ENCODE data around the gene ZNF668.

ZNF668 gene

DNA sequence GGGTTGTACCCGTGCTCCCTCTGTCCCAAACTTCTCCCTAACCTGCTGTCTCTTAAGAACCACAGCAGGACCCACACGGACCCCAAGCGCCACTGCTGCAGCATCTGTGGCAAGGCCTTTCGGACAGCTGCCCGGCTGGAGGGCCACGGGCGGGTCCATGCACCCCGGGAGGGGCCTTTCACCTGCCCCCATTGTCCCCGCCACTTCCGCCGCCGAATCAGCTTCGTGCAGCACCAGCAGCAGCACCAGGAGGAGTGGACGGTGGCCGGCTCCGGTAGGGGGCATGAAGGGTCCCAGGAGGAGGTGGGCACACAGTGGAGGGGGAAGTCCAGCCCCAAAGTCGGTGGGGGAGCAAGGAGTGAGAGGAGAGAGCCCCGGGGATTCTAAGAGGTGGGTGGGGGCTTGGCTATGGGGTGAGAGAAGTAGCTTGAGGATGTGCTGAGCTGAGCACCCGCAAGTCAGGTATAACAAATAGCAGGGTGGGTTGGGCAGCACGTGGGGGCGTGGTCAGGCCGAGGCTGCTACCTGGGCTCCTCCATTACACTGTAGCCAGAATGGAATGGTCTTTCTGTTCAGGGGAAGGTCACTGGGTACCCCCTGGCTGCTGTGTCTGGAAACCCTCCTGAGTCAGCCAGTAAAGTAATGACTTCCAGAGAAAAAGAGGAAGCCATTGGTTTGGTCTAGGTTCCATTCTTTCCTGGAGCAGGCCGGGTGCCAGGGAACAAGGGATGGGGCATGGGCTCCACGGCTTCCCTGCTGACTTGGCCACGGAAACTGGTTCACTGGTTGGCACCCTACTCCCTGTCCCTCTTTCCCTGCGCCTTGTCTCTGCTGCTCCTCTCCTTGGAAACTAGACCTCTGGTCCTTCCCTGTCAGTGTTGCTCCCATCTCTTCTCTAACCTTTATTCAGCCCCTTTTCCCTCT, 7.7 kb upstream of the ZNF668 start:
- TF ChIP-seq PPARA (CRISPR knock-in tag; IDR thresholded peaks at IDR 0.05; ENCODE audit: borderline replicate concordance) (no peak), BACH2 (CRISPR knock-in tag; IDR thresholded peaks at IDR 0.05; ENCODE audit: borderline replicate concordance) (no peak), ARNTL (CRISPR knock-in tag; IDR thresholded peaks at IDR 0.05; ENCODE audit: borderline replicate concordance, low read depth) (no peak), ZFP3 (CRISPR knock-in tag; IDR thresholded peaks at IDR 0.05) (no peak), SNAI2 (CRISPR knock-in tag; IDR thresholded peaks at IDR 0.05) (no peak), GLIS3 (CRISPR knock-in tag; IDR thresholded peaks at IDR 0.05) (no peak), ZC3H10 (CRISPR knock-in tag; IDR thresholded peaks at IDR 0.05) (no peak), ZNF565 (CRISPR knock-in tag; conservative IDR thresholded peaks at IDR 0.05; ENCODE audit: low read depth) (no peak), CSDC2 (CRISPR knock-in tag; IDR thresholded peaks at IDR 0.05) (no peak), TSHZ2 (CRISPR knock-in tag; IDR thresholded peaks at IDR 0.05) (no peak), ZNF8 (CRISPR knock-in tag; IDR thresholded peaks at IDR 0.05) (no peak), ZFP30 (CRISPR knock-in tag; IDR thresholded peaks at IDR 0.05) (no peak), ISL1 (CRISPR knock-in tag; IDR thresholded peaks at IDR 0.05) (no peak), ESRRG (CRISPR knock-in tag; IDR thresholded peaks at IDR 0.05) (no peak)
- TF ChIP-seq, protein P1, sequence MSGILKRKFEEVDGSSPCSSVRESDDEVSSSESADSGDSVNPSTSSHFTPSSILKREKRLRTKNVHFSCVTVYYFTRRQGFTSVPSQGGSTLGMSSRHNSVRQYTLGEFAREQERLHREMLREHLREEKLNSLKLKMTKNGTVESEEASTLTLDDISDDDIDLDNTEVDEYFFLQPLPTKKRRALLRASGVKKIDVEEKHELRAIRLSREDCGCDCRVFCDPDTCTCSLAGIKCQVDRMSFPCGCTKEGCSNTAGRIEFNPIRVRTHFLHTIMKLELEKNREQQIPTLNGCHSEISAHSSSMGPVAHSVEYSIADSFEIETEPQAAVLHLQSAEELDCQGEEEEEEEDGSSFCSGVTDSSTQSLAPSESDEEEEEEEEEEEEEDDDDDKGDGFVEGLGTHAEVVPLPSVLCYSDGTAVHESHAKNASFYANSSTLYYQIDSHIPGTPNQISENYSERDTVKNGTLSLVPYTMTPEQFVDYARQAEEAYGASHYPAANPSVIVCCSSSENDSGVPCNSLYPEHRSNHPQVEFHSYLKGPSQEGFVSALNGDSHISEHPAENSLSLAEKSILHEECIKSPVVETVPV (CRISPR knock-in tag; IDR thresholded peaks at IDR 0.05), result no peak
- TF ChIP-seq, protein P2, sequence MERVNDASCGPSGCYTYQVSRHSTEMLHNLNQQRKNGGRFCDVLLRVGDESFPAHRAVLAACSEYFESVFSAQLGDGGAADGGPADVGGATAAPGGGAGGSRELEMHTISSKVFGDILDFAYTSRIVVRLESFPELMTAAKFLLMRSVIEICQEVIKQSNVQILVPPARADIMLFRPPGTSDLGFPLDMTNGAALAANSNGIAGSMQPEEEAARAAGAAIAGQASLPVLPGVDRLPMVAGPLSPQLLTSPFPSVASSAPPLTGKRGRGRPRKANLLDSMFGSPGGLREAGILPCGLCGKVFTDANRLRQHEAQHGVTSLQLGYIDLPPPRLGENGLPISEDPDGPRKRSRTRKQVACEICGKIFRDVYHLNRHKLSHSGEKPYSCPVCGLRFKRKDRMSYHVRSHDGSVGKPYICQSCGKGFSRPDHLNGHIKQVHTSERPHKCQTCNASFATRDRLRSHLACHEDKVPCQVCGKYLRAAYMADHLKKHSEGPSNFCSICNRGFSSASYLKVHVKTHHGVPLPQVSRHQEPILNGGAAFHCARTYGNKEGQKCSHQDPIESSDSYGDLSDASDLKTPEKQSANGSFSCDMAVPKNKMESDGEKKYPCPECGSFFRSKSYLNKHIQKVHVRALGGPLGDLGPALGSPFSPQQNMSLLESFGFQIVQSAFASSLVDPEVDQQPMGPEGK (CRISPR knock-in tag; IDR thresholded peaks at IDR 0.05; ENCODE audit: borderline replicate concordance), result no peak
- TF ChIP-seq, protein P3, sequence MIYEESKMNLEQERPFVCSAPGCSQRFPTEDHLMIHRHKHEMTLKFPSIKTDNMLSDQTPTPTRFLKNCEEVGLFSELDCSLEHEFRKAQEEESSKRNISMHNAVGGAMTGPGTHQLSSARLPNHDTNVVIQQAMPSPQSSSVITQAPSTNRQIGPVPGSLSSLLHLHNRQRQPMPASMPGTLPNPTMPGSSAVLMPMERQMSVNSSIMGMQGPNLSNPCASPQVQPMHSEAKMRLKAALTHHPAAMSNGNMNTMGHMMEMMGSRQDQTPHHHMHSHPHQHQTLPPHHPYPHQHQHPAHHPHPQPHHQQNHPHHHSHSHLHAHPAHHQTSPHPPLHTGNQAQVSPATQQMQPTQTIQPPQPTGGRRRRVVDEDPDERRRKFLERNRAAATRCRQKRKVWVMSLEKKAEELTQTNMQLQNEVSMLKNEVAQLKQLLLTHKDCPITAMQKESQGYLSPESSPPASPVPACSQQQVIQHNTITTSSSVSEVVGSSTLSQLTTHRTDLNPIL (CRISPR knock-in tag; IDR thresholded peaks at IDR 0.05; ENCODE audit: low read depth), result no peak
- no peak for ATAC-seq

- TF ChIP-seq OSR1 (CRISPR knock-in tag; IDR thresholded peaks at IDR 0.05), result no peak
- TF ChIP-seq ZC3H10 (CRISPR knock-in tag; IDR thresholded peaks at IDR 0.05), result no peak
- TF ChIP-seq ESRRG (CRISPR knock-in tag; IDR thresholded peaks at IDR 0.05), result no peak
- no peak for TF ChIP-seq BACH2 (CRISPR knock-in tag; IDR thresholded peaks at IDR 0.05; ENCODE audit: borderline replicate concordance)
- no peak for TF ChIP-seq GLIS3 (CRISPR knock-in tag; IDR thresholded peaks at IDR 0.05)
- no peak for TF ChIP-seq RARB (CRISPR knock-in tag; IDR thresholded peaks at IDR 0.05)
- TF ChIP-seq, protein P1 (CRISPR knock-in tag; IDR thresholded peaks at IDR 0.05), result no peak
- TF ChIP-seq, protein P2 (CRISPR knock-in tag; IDR thresholded peaks at IDR 0.05; ENCODE audit: borderline replicate concordance), result no peak
- TF ChIP-seq, protein P4, sequence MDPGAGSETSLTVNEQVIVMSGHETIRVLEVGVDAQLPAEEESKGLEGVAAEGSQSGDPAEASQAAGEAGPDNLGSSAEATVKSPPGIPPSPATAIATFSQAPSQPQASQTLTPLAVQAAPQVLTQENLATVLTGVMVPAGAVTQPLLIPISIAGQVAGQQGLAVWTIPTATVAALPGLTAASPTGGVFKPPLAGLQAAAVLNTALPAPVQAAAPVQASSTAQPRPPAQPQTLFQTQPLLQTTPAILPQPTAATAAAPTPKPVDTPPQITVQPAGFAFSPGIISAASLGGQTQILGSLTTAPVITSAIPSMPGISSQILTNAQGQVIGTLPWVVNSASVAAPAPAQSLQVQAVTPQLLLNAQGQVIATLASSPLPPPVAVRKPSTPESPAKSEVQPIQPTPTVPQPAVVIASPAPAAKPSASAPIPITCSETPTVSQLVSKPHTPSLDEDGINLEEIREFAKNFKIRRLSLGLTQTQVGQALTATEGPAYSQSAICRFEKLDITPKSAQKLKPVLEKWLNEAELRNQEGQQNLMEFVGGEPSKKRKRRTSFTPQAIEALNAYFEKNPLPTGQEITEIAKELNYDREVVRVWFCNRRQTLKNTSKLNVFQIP (CRISPR knock-in tag; IDR thresholded peaks at IDR 0.05; ENCODE audit: borderline replicate concordance, low read depth), result no peak
- TF ChIP-seq ARNTL (CRISPR knock-in tag; IDR thresholded peaks at IDR 0.05; ENCODE audit: borderline replicate concordance, low read depth), result no peak
- ATAC-seq, result no peak
These were observed 6.8 kb upstream of the ZNF668 start for GRCh38 chr16:31080756-31081419.
